ENCODE data around the gene TMEM131L. TPM values are rescaled to one million over a fixed set of nuclear protein-coding genes. Genes with fewer than 3 reads are reported as not detected.

The TMEM131L gene
- polyA plus RNA-seq, 1 donor (not counting 4 experiments of a cell fraction or from before 2014, with no cell fraction given) = 10.3 TPM

GRCh38 chr4:153622778-153623240 is 156.6 kb downstream of the TMEM131L start:
- Histone ChIP-seq H3K4me2 (ENCODE audit: control insufficient read depth, extremely low read depth, insufficient read depth, low read depth, low read length) (no peak overlapping the region), H3K79me2 (ENCODE audit: control insufficient read depth, insufficient read depth, low read length) (no peaks in the 10 kb centered on the region), H4K20me1 (ENCODE audit: control insufficient read depth, extremely low read depth, insufficient read depth, low read length) (no peaks in the 10 kb centered on the region), H3K9me3 (ENCODE audit: control insufficient read depth, low read depth, low read length) (no peaks in the 10 kb centered on the region), H3K9me1 (ENCODE audit: control insufficient read depth, extremely low read depth, insufficient read depth, low read length) (no peaks in the 10 kb centered on the region), H3K4me3 (ENCODE audit: control insufficient read depth in 2 of 3, extremely low read depth in 1 of 3, insufficient read depth in 2 of 3, low read depth in 1 of 3, low read length in 3 of 3) (no peak overlapping the region), H3K4me1 (ENCODE audit: control insufficient read depth, extremely low read depth, insufficient read depth, low read length) (no peaks in the 10 kb centered on the region), H2AFZ (ENCODE audit: control insufficient read depth, low read length) (no peak overlapping the region), H3K9ac (ENCODE audit: control insufficient read depth, extremely low read depth, insufficient read depth, low read length) (no peak overlapping the region), H3K36me3 (ENCODE audit: control insufficient read depth in 2 of 2, extremely low read depth in 1 of 2, insufficient read depth in 2 of 2, low read length in 2 of 2) (peaks cover 19 to 22% of the 10 kb centered on the region in 2 experiments), H3K27ac (ENCODE audit: control insufficient read depth, insufficient read depth, low read length) (no peak overlapping the region), H3K27me3 (ENCODE audit: control insufficient read depth, extremely low read depth, insufficient read depth, low read length) (no peaks in the 10 kb centered on the region)
- FAIRE-seq (no peak), DNase-seq (ENCODE audit: low read depth, low spot score) (no peak)
- dilution Hi-C loops (cut with MboI; ENCODE audit: extremely low pct_ligation_motif_present, low sequenced_read_pairs) = no loop called here
- TF ChIP-seq CTCF (optimal IDR thresholded peaks at IDR 0.05 in 1 of 3, IDR thresholded peaks at IDR 0.05 in 1 of 3, conservative IDR thresholded peaks at IDR 0.05 in 1 of 3; ENCODE audit: extremely low read depth in 1 of 3, insufficient read depth in 2 of 3, low read length in 3 of 3) (no peak), EZH2 (IDR thresholded peaks at IDR 0.05; ENCODE audit: low read length) (no peak)

GRCh38 chr4:153623491-153623890 is 157.3 kb downstream of the TMEM131L start:
- H3K27me3 ChIP-seq (ENCODE audit: control insufficient read depth, extremely low read depth, insufficient read depth, low read length) = no peaks in the 10 kb centered on the region
- H2AFZ ChIP-seq (ENCODE audit: control insufficient read depth, low read length) = no peak overlapping the region
- no peak overlapping the region for H3K9ac ChIP-seq (ENCODE audit: control insufficient read depth, extremely low read depth, insufficient read depth, low read length)
- no peaks in the 10 kb centered on the region for H3K79me2 ChIP-seq (ENCODE audit: control insufficient read depth, insufficient read depth, low read length)
- H3K4me1 ChIP-seq (ENCODE audit: control insufficient read depth, extremely low read depth, insufficient read depth, low read length) = no peaks in the 10 kb centered on the region
- no peak for DNase-seq (ENCODE audit: low read depth, low spot score)
- TF ChIP-seq CTCF (optimal IDR thresholded peaks at IDR 0.05 in 1 of 3, IDR thresholded peaks at IDR 0.05 in 1 of 3, conservative IDR thresholded peaks at IDR 0.05 in 1 of 3; ENCODE audit: extremely low read depth in 1 of 3, insufficient read depth in 2 of 3, low read length in 3 of 3) = no peak
- no peak for TF ChIP-seq EZH2 (IDR thresholded peaks at IDR 0.05; ENCODE audit: low read length)
- no peak overlapping the region for H3K27ac ChIP-seq (ENCODE audit: control insufficient read depth, insufficient read depth, low read length)
- no peaks in the 10 kb centered on the region for H3K9me1 ChIP-seq (ENCODE audit: control insufficient read depth, extremely low read depth, insufficient read depth, low read length)
- no peaks in the 10 kb centered on the region for H4K20me1 ChIP-seq (ENCODE audit: control insufficient read depth, extremely low read depth, insufficient read depth, low read length)
- FAIRE-seq = no peak
- no peak overlapping the region for H3K4me2 ChIP-seq (ENCODE audit: control insufficient read depth, extremely low read depth, insufficient read depth, low read depth, low read length)
- dilution Hi-C loops (cut with MboI; ENCODE audit: extremely low pct_ligation_motif_present, low sequenced_read_pairs) = no loop called here
- no peaks in the 10 kb centered on the region for H3K9me3 ChIP-seq (ENCODE audit: control insufficient read depth, low read depth, low read length)
- H3K4me3 ChIP-seq (ENCODE audit: control insufficient read depth in 2 of 3, extremely low read depth in 1 of 3, insufficient read depth in 2 of 3, low read depth in 1 of 3, low read length in 3 of 3) = no peak overlapping the region
- H3K36me3 ChIP-seq (ENCODE audit: control insufficient read depth in 2 of 2, extremely low read depth in 1 of 2, insufficient read depth in 2 of 2, low read length in 2 of 2) = peaks cover 23% of the 10 kb centered on the region in 2 experiments

All from keratinocyte (primary cell).